Lung microvascular endothelial cell (primary cell): Measurements from ENCODE around the gene TMEM221. TPM values are rescaled to one million over a fixed set of nuclear protein-coding genes. Genes with fewer than 3 reads are reported as not detected.

Experiments
- DNase-seq, 2 donors: peaks; one replicate each; pipeline versions ENCODE4 v3.0.0 to v3.0.0-alpha.2; 2010; ENCODE audit warnings: low read depth in 2 of 2
- total RNA-seq: library from RNA; depleted of rRNA; stranded (reverse); fragments of >200 nt; gene quantifications from 2 replicates; pipeline ENCODE4 v1.2.1, GENCODE V29; 2014

The TMEM221 gene
- total RNA-seq, 1 donor from 2014 or later: not detected

DNA sequence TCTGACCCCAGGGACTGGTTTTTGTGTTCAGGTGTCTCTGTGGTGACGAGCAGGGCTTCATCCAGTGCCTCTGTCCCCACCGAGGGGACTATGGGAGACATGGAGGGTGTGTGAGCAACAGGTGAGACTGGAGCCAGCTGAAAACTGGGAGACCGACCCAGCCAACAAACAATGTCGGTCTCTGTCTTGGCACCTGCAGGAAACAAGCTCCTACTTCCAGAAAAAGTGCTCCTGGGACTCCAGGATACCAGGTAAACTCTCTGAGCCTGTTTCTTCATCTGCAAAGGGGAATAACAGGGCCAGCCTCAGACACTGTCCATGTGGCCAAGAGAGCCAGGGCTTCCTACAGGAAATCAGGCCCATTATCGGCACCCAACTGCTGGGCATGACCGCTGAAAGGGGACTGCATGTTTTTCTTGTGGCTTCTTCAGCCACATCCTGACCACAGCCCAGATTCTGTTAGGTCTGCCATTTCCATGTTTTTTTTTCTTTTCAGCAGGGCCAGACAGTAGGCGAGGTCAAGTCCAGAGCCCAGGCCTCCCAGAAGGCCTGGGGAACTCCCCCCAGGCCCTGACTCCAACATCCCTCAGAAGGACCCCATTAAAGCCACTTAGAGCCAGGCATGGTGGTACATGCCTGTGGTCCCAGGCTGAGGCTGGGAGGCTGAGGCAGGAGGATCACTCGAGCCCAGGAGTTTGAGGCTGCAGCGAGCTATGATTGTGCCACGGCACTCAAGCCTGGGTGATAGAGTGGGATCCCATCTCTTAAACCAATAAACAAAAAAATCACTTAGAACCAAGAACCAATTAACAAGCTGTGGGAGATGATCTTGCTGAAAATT, 42.2 kb downstream of the TMEM221 start:
- peak in 1 of 2 donors; percentile 41 for DNase-seq

DNA sequence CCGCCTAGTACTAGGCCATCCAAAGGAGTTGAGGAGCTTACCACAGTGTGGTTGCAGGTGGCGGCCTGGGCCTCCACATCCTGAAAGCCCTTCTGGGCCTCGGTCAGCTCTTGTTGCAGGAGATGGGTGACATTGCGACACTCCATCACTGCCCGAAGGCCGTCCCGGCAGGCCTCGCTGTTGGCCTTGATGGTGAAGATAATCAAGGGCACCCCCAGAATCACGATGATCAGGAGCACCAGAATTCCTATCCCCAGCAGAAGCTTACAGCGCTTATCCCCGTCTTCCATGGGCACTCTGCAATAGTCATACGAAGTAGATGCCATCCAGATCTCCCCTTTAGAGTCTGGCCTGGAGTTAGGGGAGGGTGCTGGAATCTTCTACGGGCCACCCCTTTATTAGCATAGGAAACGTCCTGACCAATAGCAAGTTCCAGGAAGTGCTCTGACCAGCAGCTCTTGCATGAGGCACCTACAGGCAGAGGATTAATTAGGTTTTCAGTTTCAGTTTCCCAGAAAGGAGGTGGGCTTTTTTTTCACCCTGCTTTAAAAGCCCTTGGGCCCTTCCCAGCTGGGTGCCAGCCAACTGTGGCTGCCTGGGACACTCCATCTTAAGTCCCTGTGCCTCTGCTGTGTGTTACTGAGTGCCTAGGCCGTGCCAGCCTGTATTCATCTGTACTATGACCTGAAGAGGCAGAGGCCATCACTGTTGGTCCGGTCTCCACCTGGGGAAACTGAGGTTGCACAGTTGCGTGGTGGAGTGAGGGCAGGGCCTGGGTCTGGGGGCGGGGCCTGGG, 43.0 kb downstream of the TMEM221 start, which contains the start of gene BST2:
BST2 (minus strand) TSS at position 381 of the 796 bp plus-strand sequence; CDS start at position 326, 55 bp downstream.
- DNase-seq: peak; percentile 66 to 93

DNA sequence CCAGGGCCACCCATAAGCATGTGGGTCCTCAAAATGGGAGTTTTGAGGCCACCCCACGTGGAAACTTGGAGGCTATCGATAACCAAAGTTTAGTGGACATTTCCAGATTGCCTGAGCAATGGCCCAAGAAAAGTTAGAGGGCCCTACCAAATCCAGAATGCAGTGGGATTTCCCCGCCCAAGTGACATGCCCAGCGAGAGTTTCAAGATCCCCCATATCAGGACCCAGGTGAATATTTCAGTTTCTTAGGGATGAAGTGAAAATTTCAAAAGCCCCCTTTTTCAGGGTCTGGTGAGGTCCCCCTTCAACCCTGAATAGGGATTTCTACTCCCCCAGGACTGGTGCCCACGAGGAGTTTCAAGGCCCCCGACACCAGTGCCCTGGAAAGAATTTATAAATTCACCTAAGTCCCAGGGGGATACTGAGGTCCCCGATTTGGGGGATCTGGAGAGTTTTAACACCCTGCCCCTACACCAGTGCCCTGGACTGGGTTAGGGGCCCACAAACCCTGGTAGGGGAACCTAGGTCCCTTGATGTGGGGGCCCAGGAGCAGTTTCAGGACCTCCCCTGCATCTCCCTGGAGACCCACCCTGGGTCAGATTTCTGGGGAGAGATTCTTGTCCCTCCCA, 43.7 kb downstream of the TMEM221 start:
- no peak for DNase-seq

DNA sequence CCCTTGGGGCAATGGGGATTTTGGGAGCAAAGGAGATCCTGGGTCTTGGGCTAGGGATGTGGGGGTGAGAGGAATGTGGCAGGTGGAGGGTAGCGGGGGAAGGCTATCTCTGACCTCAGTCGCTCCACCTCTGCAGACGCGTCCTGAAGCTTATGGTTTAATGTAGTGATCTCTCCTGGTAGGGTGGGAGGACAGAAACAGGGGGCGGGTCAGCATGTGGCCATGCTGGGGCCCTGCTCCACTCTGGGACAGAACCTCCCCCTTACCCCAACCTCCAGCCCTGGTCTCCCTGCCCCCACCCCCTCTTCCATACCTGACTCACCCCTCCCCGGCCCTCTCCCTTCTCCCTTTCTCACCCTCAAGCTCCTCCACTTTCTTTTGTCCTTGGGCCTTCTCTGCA, 44.5 kb downstream of the TMEM221 start:
- no peak for DNase-seq

DNA sequence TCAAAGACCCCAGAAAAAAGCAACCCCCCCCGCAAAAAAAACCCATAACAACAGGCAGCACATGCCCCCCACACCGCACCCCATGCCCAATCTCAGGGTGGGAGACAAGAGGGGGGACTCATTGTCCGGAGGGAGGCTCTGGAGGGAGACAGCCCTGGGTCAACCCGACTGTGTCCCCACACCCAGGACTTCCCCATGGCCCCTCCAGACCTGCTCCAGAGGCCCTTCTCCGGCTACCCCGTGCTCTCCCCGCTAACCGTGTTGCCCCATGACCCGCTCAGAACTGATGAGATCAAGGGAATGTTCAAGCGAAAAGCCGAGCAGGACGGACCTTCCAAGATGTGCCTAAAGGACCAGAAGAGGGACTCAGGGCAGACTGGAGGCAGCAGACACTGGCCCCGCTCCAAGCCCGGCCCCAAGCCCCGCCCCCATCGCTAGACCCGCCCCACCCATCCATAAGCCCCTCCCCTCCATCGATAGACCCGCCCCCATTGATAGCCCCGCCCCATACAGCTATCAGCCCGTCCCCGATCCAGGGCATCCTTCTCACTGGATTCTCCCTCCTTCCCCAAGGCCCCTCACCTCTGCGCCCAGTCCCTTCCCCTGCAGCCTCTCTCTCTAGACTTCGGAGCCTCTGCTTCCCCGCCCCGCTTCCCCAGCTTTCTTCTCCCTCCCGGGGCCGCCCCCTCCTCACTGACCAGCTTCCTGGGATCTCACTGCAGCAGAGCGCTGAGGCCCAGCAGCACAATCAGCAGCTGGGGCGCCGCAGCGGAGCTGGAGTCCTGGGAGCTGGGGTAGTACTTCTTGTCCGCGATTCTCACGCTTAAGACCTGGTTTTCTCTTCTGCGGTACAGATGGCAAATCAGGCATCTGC, 45.2 kb downstream of the TMEM221 start:
- peak; percentile 33 to 34 for DNase-seq

DNA sequence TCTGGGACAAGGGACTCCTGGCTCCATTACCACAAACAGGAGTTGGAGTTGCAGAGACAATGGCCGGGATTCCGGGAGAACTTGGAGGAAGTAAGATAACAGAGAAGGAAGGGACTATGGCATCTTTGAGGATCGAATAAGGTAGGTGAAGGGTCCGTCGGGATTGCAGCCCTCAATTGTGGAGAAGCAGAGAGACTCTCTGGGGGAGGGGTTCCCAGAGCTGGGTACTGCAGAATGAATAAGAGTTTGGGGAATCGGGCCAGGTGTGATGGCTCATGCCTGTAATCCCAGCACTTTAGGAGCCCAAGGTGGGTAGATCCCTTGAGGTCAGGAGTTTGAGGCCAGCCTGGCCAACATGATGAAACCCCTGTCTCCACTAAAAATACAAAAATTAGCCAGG, 46.8 kb downstream of the TMEM221 start:
- DNase-seq: peak in 1 of 2 donors; percentile 20

DNA sequence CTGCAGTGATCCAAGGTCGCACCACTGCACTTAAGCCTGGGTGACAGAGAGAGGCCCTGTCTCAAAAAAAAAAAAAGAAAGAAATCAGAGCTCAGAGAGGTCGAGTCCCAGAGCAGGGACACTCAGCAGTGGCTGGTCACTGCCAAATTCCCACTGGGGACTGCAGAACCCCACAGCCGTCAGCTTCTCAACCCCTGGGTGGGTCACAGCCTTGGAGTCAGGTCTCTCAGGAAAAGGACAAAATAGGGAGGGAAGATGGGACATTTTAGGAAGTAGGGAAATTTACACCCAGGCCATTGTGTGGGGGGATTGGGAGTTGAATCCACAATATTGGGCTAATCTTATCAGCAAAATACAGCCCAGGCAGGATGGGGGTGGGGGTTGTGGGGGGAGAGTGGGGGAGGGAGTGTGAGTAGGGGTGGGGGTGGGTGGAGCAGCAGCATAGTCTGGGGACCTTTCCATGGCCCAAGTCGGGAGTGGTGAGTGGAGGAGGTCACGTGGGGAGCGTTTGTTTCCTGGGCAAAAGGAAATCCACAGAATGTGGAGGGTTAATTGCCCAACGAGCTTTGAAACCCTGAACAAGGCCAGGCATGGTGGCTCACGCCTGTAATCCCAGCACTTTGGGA, 49.5 kb downstream of the TMEM221 start:
- no peak for DNase-seq

DNA sequence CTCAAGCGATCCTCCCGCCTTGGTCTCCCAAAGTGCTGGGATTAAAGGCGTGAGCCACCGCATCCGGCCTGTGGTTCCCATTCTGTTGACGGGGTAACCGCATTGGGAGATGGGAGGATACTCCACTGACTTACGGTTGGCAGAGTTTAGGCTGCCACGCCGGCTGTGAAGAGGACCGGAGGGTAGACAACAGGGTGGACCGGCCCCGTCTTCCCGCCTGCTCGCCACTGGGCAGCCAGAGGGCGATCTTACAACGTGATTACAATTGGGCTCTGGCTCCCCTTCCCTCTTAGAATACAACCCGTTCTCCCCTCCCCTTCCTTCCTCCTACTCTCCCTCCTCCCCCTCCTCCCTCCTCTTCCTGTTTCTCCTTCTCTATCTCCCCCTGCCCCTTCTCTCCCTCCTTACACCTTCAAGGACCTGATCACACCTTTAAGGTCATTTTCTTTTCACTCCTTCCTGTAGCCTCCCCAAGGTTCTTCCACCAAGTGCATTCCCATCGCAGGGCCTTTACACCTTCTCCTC, 53.5 kb downstream of the TMEM221 start:
- peak; percentile 65 to 71 for DNase-seq

DNA sequence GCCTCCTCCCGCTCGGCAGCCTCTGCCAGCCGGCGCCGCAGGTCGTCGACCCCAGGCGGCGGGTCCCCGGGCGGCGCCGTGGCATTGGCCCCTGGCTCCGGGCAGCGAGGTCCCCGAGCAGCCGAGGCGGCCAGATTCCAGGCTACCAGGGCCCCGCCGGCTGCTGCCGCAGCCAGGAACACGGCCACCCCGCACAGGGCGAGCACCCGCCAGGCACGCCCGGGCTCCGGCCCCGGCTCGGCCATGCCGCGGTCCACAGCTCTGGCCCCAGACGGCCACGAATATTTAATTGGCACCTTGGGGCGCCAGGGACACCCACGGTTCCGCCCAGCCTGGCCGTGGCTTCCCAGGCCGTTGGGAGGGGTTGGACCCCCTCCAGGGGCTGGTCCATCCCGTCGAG, 54.6 kb downstream of the TMEM221 start, which contains the start of gene CCDC194:
CCDC194 (minus strand) TSS at position 283 of the 400 bp plus-strand sequence; CDS start at position 245, 38 bp downstream.
- no peak for DNase-seq

DNA sequence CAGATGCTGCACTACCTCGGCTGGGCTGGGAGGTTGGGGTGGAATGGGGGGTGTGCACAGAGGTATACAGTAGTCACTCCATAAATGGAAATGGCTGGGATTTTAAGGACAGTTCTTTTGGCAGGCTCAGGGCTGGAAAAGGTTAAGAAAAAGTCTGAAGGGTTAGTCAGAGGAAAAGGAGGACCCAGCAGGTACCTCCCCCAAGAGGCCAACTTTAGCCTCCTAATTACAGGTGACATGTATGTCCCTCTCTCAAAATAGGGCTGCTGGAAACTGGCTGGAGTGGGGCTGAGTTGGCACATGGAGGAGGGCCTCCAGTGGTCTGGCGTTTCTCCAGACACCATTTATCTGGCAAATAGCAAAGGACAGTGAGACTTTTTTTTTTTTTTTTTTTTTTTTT, 55.5 kb downstream of the TMEM221 start:
- no peak for DNase-seq

DNA sequence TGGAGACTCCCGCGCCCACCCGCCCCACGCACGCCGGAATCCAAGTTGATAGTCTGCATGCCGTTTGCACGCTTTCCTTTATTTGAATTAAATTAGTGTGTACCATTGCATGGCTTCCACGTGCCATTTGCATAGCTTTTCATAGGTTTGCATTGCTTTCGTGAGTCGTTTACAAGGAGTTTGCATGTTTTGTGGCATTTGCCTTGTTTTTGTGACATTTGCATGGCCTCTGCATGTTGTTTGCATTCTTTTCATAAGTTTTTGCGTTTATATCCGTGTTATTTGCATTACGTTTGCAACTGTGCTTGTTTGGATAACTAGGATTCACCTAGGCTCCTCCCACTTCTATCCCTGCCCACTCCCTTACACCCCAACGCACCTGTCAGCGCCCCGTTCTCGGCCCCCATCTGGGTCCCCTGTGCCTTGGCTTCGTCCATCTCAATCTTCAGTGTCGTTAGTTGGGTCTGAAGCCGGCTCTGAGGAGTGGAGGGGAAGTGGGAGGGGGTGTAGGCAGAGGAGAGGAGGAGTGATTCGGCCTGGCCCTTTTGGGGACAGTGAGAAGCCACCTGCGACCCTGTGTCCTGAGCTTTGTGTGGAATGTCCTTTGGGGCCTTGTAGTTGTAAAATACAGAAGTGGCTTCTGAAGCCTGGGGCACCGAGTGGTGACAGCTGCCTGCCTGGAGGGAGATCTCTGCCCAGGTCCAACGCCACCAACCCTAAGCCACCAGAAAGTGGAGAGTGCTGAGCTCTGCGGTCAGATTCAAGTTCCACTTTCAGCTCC, 56.9 kb downstream of the TMEM221 start:
- DNase-seq: no peak

DNA sequence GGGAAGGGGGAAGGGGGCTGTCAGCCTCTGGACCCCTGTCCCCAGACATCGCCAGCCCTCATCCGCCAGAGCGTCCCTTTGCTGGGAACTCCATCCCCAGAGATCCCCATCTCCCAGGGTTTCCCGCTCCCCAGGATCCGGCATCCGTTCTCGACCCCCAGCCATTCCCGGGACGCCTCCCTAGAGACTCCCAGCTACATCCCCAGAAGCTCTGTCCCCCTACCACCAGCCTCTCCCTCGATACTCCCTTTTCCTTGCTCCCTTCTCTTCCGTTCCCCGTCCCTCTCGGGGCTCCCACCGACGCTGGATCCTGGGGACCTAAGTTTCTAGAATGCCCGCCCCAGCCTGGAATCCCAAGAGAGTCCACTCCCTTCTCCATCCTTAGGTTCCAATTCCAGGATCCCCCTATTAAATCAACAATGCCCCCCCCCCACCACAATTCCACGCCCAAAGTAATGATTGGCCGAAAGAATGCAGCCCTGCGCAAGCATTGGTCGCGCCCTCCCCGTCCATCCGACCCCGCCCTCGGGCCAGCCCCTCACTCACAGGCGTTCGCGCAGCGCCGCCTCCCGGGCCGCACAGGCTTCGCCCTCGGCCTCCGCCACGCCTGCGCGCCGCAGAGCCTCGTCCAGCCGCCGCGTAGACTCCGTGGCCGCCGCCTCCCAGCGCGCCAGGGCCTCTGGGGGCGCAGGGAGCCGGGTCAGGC, 57.6 kb downstream of the TMEM221 start:
- DNase-seq: peak; percentile 93 to 94

DNA sequence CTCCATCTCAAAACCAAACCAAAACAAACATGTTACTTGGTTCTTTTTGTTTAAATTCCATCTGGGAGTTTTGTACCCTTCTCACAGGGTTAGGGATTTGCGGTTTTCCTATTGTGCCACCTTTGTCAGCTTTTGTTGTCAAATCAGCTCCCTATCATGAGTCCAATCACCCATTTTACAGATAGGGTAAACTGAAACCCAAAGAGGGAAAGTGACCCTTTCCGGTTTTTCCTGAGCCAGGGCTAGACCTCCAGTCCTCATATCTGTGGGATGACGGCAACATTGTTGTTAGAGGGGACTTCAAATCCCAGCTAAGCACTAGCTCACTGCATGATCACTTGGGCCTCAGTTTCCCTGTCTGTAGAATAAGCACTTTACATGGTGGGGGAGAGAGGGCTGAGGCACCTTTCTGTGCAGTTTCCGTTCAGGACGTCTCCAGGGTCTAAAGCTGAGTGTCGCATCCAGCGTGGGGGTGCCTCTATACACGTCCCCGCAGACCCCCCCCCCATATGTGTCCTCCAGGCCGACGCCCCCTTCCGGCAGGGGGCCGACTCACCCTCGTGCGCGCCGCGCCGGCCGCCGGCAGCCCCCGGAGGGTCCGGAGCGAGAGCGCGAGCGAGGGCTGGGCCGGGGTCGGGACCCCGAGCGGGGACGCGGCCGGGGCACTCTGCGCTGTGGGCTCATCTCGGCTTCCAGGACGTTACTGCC, 58.4 kb downstream of the TMEM221 start:
- no peak for DNase-seq

DNA sequence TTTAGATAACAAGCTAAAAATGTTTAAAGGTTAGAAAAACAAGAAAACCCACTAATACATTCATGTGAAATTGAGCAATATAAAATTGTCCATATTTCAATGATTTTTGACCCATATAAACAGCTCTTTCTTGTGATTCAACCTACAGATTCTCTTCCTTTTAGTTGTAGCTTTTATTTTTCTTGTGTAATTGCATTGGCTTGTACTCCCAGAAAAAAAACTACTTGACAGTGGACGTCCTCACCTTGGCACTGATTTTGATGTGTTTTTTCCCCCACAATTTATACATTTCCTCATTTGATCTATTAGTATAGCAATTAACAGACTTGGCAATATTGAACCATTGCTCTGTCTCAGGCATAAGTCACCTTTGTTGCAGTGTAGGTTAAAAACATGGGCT, 59.2 kb downstream of the TMEM221 start:
- DNase-seq: no peak

DNA sequence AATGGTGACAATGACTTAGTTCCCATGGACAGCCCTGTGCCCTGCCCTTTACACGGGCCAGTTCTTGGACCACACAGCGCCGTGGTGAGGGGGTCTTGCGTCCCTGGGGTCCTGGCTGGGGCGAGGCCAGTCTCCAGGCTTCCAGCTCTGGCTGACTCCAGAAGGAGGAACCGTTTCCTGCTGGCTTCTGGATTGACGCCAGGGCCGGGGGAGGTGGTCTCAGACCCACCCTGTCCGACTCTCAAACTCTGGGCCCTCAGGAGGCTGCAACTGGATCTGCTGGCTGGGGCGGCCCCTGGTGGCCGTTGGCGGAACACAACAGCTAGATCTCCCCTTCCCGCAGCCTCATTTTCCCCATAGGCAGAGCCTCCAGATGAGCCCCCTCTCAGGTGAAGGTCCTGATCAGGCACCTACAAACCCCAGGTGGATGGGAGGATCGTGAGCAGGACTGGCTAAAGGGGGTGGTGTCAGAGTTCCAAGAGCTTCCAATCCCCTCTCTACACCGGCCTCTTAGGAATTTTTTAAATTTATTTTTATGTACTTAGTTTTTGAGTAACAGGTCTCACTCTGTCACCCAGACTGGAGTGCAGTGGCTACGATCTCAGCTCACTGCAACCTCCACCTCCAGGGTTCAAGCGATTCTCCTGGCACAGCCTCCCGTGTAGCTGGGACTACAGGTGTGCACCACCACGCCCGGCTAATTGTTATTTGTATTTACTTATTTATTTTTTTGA, 62.4 kb downstream of the TMEM221 start:
- DNase-seq: peak; percentile 63 to 75
